GM19328 (cell line): ENCODE results near the gene LAMB4.

Experiments
- ATAC-seq: cut with Tn5 transposase; IDR thresholded peaks from one replicate; pipeline ENCODE4 v1.9.1; 2021; ENCODE audit warnings: mild to moderate bottlenecking, moderate library complexity; ENCODE audit not compliant: unreplicated experiment

Gene LAMB4

GRCh38 chr7:108112683-108113082 lies 17.5 kb downstream of the LAMB4 start:
- ATAC-seq: no peak

GRCh38 chr7:108109221-108109908 lies 20.8 kb downstream of the LAMB4 start:
- ATAC-seq: no peak

GRCh38 chr7:108108131-108108530 lies 22.0 kb downstream of the LAMB4 start:
- ATAC-seq: no peak

GRCh38 chr7:108104324-108104723 lies 25.8 kb downstream of the LAMB4 start:
- no peak for ATAC-seq

DNA sequence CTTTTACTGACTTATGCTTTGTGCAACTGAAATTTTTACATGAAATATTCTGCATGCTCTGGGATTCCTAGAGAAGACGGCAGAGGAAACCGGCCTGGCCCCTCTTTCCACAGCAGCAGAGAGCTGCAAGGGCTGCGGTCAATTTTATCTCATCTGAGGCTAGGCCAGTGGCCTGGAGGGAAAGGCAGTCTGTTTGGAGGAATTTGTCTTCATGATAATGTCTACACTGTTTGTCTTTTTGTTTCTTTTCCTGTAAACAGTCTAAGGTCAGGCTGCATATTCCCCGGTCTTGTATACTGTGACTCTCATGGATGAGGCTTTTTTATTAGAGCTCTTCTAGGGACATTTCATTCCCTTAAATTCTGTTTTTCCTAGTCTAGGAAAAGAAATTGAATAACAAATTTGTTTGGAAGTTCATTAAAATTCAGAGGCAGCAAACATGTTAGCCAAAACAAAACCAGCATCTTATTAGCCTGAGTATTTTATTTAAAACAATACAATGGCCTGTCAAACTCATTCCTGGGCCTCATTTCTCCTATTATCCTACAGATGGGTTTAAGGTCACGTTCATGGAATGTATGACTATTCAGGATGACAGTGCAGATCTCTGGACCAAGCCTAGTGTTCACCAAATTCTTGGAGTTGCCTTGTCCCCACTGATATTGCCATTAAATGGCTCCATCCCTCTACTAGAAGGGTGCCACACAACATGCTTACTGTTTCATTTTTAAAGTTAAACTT lies 26.4 kb downstream of the LAMB4 start:
- no peak for ATAC-seq

DNA sequence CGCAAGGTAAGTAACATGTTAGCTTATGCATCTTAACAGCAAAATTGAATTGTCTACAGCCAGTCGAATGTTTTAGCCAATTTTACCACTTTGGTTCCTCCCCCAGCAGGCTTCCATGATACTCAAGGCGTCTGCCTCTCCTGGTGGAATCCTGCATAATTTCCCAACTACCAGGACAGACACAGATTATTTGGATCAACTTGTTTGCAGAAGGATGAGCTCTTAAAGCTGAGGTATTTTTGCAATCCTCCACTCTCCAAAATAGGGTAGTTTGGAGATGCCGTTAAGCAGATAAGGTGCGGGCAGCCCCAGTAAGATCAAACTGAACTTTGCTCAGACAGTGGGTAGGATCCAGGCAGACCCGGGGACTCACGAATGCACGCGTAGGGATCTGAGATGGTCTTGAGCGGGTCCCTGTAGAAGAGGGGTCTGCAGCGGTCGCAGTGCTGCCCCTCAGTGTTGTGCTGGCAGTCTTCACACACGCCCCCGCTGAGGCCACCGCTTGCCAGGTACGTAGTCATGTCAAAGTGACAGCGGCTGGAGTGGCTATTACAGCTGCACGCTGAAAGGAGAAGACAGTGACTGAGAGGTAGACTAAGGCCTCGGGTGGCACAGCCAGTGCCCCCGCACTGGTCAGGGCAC lies 27.4 kb downstream of the LAMB4 start:
- no peak for ATAC-seq

GRCh38 chr7:108101759-108102158 lies 28.4 kb downstream of the LAMB4 start:
- ATAC-seq: no peak

- ATAC-seq: no peak
These were observed 30.4 kb downstream of the LAMB4 start for GRCh38 chr7:108099713-108100112.

DNA sequence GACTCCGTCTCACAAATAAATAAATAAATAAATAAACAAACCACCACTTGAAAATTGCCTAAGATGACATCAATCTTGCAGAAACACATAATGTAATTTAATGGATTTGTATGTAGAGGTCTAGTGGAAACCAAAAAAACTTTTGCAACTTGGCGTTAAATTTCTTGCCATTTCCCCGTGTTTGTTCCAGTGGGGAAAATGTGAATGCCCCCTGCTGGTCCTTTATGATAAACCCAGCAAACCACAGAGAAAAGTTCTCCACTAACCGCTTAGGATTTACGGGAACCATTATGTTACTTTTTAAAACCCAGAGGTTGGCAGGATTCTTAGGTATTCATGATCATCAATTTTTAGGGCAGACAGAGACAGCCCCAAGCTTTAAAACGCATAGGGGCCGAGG lies 32.5 kb downstream of the LAMB4 start:
- no peak for ATAC-seq

DNA sequence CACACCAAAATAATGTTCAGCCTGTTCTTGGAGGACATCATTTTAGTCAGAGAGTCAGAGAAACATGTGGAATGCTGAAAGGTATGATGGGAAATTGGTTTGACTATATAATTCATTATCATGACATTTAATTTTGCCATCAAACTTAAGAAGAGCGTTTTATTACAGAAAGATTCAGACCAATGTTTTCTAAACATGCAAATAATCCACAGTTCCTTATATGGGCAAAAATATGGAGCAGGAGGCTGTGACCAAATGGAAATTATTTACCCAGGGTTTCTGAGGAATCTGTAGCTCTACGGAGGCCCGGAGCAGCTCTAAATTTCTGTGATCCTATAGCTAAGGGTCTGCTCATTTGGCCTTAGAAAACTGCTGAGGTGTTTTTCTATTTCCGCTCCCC lies 33.2 kb downstream of the LAMB4 start:
- ATAC-seq: no peak

DNA sequence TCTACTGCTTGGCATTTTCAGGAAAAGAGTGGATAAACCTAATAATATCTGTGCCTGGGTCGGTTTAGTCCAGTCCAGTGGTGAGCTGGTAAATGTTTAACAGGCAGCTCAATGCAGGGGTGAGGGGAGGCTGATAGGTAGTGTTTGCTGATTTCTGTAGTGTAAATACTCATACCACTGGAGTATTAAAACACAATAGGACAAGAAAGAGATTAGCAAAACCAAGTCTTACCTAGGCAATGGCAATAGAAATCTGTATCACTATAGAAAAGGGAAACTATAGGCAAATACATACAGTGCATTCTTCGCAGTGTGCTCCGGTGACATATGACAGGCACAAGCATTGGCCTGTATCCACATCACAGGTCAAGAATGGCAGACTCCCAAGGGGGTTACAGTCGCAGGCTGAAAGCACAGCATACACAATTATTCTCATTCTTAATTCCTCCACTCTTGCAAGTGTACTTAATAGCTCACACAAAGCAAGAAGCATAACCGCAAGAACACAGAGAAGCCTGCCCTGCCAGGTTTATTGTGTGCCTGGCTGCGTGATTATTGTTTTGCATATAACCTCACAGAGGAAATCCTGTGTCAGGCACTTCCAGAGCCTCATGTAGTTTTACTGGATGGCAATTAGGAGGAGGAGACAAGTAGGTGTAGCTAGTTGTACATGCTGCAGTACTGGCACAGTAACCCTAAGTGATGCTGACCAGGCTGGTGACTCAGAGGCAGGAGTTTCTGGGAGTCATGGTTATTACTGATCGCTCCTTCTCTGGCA lies 35.0 kb downstream of the LAMB4 start:
- ATAC-seq: no peak

GRCh38 chr7:108094346-108094745 lies 35.8 kb downstream of the LAMB4 start:
- no peak for ATAC-seq

GRCh38 chr7:108093851-108094331 lies 36.3 kb downstream of the LAMB4 start:
- no peak for ATAC-seq

- no peak for ATAC-seq
These were observed 36.8 kb downstream of the LAMB4 start for GRCh38 chr7:108093341-108093740.

GRCh38 chr7:108091461-108091831 lies 38.7 kb downstream of the LAMB4 start:
- ATAC-seq: no peak

- no peak for ATAC-seq
These were observed 39.2 kb downstream of the LAMB4 start for GRCh38 chr7:108090791-108091460.

- ATAC-seq: no peak
These were observed 40.8 kb downstream of the LAMB4 start for GRCh38 chr7:108089381-108089780.

- no peak for ATAC-seq
These were observed 41.4 kb downstream of the LAMB4 start for GRCh38 chr7:108088729-108089128.

DNA sequence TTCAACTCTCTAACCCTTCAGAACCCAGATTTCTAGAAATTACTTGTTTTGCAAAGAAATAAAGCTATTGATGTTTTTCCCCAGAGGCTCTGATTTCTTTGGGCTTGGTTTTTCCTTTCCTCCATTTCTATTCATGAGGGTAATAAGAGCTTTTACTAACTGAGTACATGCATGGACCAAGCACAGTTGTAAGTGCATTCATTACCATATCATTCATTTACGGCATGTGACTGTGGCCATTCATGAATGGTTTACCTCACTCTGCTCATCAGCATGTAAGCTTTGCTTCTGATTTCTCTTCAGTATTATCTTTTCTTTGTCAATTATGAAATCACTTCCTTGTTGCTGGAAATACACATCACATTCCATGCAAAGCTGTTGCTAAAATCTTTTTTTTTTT lies 42.4 kb downstream of the LAMB4 start:
- ATAC-seq: no peak

- no peak for ATAC-seq
These were observed 43.2 kb downstream of the LAMB4 start for GRCh38 chr7:108086962-108087361.

DNA sequence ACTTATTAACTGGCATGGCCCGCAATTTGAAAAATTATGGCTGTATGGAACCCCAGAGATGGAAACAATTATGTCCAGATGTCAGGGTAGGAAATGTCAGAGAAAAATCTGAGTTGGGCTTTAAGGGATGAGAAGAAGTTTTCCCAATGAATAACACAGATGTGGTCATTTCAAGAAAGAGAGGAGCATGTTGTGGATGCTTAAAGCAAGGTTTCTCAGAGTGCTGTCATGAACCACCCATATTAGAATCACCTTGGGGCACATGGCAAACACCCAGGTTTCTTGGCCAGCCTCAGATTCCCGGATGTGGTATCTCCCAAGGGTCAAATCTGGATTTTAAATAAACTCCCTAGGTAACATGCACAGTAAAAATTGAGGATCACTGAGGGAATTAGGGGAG lies 43.6 kb downstream of the LAMB4 start:
- ATAC-seq: no peak
